Cardiac muscle cell (in vitro differentiated cells and primary cell): ENCODE measurements around the gene CDH18. TPM values are rescaled to one million over a fixed set of nuclear protein-coding genes. Genes with fewer than 3 reads are reported as not detected.

Experiments
- DNase-seq, 2 donors: peaks; one replicate each; pipeline versions ENCODE4 v3.0.0 to v3.0.0-alpha.2; 2010 to 2017; ENCODE audit warnings: low read depth in 1 of 2, low spot score in 1 of 2
- H3K27ac ChIP-seq: fragments of 200-600 bp; sonication (generic); 2 replicates; pipeline ENCODE4 v1.5.1; 2016
- H3K27me3 ChIP-seq: fragments of 200-600 bp; sonication (generic); 2 replicates; pipeline ENCODE4 v1.6.0; 2016; ENCODE audit warnings: control low read depth
- H3K36me3 ChIP-seq: fragments of 200-600 bp; sonication (generic); 2 replicates; pipeline ENCODE4 v1.5.1; 2016; ENCODE audit warnings: control low read depth
- H3K4me1 ChIP-seq: fragments of 200-600 bp; sonication (generic); 2 replicates; pipeline ENCODE4 v1.8.1; 2017; ENCODE audit warnings: low read depth, mild to moderate bottlenecking, mixed run types
- H3K4me3 ChIP-seq: fragments of 200-600 bp; sonication (generic); 2 replicates; pipeline ENCODE4 v1.5.1; 2016; ENCODE audit warnings: mild to moderate bottlenecking
- H3K9me3 ChIP-seq: fragments of 200-600 bp; sonication (generic); 2 replicates; pipeline ENCODE4 v1.5.1; 2017; ENCODE audit warnings: low read depth, mild to moderate bottlenecking, control low read depth
- polyA plus RNA-seq: library from polyadenylated mRNA; unstranded; fragments of >200 nt; fragmentation: Nextera tagmentation; extraction: Ambion mirVana; gene quantifications from 2 replicates; pipeline ENCODE4 v1.2.1, GENCODE V29; 2016
- total RNA-seq: library from RNA; depleted of rRNA; stranded (reverse); fragments of >200 nt; gene quantifications from 2 replicates; pipeline ENCODE4 v1.2.3, GENCODE V29; 2016
- TF ChIP-seq, protein P1 (sequence below): IDR thresholded peaks from 2 replicates; pipeline ENCODE4 v1.5.1; 2012; ENCODE audit warnings: low read depth, mild to moderate bottlenecking, low read length

CDH18 gene
- total and polyA plus RNA-seq, 2 experiments from 2014 or later: 0.21 to 1.2 TPM

GRCh38 chr5:19608444-19609002 lies 379.5 kb downstream of the CDH18 start:
- Histone ChIP-seq H3K9me3 (no peaks in the 10 kb centered on the region), H3K36me3 (no peaks in the 10 kb centered on the region), H3K27ac (no peak overlapping the region), H3K27me3 (no peaks in the 10 kb centered on the region), H3K4me1 (no peaks in the 10 kb centered on the region), H3K4me3 (no peak overlapping the region)
- TF ChIP-seq, protein P1, sequence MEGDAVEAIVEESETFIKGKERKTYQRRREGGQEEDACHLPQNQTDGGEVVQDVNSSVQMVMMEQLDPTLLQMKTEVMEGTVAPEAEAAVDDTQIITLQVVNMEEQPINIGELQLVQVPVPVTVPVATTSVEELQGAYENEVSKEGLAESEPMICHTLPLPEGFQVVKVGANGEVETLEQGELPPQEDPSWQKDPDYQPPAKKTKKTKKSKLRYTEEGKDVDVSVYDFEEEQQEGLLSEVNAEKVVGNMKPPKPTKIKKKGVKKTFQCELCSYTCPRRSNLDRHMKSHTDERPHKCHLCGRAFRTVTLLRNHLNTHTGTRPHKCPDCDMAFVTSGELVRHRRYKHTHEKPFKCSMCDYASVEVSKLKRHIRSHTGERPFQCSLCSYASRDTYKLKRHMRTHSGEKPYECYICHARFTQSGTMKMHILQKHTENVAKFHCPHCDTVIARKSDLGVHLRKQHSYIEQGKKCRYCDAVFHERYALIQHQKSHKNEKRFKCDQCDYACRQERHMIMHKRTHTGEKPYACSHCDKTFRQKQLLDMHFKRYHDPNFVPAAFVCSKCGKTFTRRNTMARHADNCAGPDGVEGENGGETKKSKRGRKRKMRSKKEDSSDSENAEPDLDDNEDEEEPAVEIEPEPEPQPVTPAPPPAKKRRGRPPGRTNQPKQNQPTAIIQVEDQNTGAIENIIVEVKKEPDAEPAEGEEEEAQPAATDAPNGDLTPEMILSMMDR: no peak
- peak in 1 of 2 donors; percentile 0 for DNase-seq

DNA sequence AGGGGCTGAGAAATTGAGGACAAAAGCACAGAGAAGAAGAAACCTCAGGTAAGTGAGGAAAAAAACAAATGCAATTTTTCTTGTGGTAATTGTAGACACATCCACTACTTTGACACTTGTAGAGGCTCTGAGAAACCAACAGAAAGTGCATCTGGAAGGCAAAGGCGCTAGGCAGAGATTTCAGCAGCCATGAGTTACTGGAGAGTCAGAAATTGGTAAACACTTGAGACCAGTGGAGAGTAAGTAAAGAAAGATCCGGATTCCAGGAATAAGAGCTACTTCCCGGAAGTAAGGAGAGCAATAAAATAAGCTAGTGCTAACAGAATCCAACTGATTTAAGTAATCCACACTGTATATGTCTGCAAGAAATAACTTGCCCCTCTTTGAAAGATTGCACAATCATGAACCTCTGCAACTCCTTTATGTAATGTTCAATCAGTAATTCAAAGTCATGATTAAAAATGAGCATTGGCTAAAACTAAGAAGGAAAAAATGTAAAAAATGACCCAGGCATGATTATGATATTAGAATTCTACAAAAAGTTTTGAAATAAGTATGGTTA lies 382.1 kb downstream of the CDH18 start:
- TF ChIP-seq, protein P1: no peak
- no peak overlapping the region for H3K27ac ChIP-seq
- no peaks in the 10 kb centered on the region for H3K9me3 ChIP-seq
- H3K27me3 ChIP-seq: no peaks in the 10 kb centered on the region
- H3K36me3 ChIP-seq: no peaks in the 10 kb centered on the region
- DNase-seq: no peak
- no peak overlapping the region for H3K4me3 ChIP-seq
- H3K4me1 ChIP-seq: no peaks in the 10 kb centered on the region

- DNase-seq: no peak
- no peaks in the 10 kb centered on the region for H3K4me1 ChIP-seq
- no peaks in the 10 kb centered on the region for H3K9me3 ChIP-seq
- TF ChIP-seq, protein P1: no peak
- no peak overlapping the region for H3K4me3 ChIP-seq
- H3K27ac ChIP-seq: no peak overlapping the region
- H3K36me3 ChIP-seq: no peaks in the 10 kb centered on the region
- no peaks in the 10 kb centered on the region for H3K27me3 ChIP-seq
Observed at GRCh38 chr5:19584131-19584530, 403.9 kb downstream of the CDH18 start.

DNA sequence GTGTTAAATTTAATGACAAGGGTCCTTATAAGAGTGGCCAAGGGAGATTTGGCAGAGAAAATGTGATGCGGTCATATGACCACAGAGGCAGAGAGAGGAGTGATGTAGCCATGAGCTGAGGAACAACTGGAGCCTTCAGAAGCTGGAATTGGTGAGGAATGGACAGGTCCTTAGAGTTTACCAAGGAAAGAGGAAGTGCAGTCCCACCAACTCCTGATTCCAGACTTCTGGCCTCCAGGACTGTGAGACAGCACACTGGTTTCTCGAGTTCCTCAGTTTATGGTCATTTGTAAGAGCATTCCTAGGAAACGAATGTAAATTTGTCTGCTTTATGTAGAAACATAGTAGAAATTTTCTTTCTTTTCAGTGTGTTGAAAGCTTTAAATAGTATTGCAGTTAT lies 410.1 kb downstream of the CDH18 start:
- Histone ChIP-seq H3K36me3 (no peaks in the 10 kb centered on the region), H3K9me3 (no peaks in the 10 kb centered on the region), H3K27me3 (no peaks in the 10 kb centered on the region), H3K4me1 (no peaks in the 10 kb centered on the region), H3K4me3 (no peak overlapping the region), H3K27ac (no peak overlapping the region)
- no peak for DNase-seq
- TF ChIP-seq, protein P1: no peak

- H3K4me1 ChIP-seq: no peaks in the 10 kb centered on the region
- no peak for DNase-seq
- H3K27ac ChIP-seq: no peak overlapping the region
- no peaks in the 10 kb centered on the region for H3K36me3 ChIP-seq
- H3K27me3 ChIP-seq: no peaks in the 10 kb centered on the region
- no peaks in the 10 kb centered on the region for H3K9me3 ChIP-seq
- H3K4me3 ChIP-seq: no peak overlapping the region
- TF ChIP-seq, protein P1: no peak
Observed at GRCh38 chr5:19568004-19568403, 420.0 kb downstream of the CDH18 start.
